CD4-positive, alpha-beta T cell treated with Interleukin-4 for 1 hour (primary cell): ENCODE results near the gene OAS2.
"Not testable (repeated sequence)": the region's sequence is repeated elsewhere in the genome, so short reads cannot be mapped to it uniquely, and the experiment has no call there.

Experiments used
- DNase-seq, 2 donors: peaks; one replicate each; pipeline ENCODE4 v3.0.0-alpha.2; 2020 to 2022

Gene OAS2

GRCh38 chr12:112950701-112951100 is 27.6 kb upstream of the OAS2 start:
- DNase-seq, result no peak

DNA sequence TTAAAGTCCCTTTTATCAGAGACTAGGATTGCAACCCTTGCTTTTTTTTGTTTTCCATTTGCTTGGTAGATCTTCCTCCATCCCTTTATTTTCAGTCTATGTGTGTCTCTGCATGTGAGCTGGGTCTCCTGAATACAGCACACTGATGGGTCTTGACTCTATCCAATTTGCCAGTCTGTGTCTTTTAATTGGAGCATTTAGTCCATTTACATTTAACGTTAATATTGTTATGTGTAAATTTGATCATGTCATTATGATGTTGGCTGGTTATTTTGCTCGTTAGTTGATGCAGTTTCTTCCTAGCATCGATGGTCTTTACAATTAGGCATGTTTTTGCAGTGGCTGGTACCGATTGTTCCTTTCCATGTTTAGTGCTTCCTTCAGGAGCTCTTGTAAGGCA is 21.2 kb upstream of the OAS2 start:
- not testable (repeated sequence) for DNase-seq

- no peak for DNase-seq
Measured at GRCh38 chr12:112961074-112961473, 17.2 kb upstream of the OAS2 start.

DNA sequence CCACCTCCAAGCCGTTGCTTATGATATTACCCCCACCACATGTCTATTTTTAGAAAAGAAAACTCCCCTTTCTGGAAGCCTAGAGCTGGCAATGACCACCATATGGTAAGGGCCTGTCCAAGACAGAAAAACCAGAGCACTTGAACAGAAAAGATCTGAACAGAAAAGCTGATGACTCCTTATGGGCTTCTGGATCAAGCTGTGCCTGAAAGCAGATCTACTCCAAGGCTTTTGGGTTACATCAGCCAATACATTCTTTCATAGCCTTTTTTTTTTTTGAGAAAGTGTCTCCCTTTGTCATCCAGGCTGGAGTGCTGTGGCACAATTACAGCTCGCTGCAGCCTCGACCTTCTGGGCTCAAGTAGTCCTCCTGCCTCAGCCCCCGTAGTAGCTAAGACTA is 16.8 kb upstream of the OAS2 start:
- no peak for DNase-seq

DNA sequence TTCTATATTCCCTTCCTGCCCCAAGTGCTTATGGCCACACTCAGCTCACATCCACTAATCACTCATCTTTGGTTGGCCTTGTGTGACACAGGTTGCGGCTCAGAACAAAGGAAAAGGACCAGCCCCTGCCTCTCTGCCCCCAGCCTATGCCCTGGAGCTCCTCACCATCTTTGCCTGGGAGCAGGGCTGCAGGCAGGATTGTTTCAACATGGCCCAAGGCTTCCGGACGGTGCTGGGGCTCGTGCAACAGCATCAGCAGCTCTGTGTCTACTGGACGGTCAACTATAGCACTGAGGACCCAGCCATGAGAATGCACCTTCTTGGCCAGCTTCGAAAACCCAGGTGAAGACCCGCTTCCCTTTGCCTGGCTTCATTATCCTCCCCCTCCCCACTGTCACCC is 15.8 kb upstream of the OAS2 start:
- no peak for DNase-seq

- DNase-seq, result no peak
Measured at GRCh38 chr12:112963227-112963861, 15.0 kb upstream of the OAS2 start.

- no peak for DNase-seq
Measured at GRCh38 chr12:112964067-112964670, 14.2 kb upstream of the OAS2 start.

- DNase-seq, result no peak
Measured at GRCh38 chr12:112964915-112965314, 13.4 kb upstream of the OAS2 start.

DNA sequence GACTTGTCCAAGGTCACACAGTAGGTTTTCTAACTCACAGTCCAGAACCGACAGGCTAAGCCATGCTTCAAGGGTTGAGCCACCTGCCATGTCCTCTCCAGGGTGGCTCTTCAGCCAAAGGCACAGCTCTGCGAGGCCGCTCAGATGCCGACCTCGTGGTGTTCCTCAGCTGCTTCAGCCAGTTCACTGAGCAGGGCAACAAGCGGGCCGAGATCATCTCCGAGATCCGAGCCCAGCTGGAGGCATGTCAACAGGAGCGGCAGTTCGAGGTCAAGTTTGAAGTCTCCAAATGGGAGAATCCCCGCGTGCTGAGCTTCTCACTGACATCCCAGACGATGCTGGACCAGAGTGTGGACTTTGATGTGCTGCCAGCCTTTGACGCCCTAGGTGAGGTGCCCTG is 12.7 kb upstream of the OAS2 start:
- no peak for DNase-seq

GRCh38 chr12:112967306-112967705 is 11.0 kb upstream of the OAS2 start:
- no peak for DNase-seq

- no peak for DNase-seq
Measured at GRCh38 chr12:112967858-112968257, 10.5 kb upstream of the OAS2 start.

- no peak for DNase-seq
Measured at GRCh38 chr12:112969547-112970306, 8.6 kb upstream of the OAS2 start.

- DNase-seq, result no peak
Measured at GRCh38 chr12:112970391-112970790, 7.9 kb upstream of the OAS2 start.

DNA sequence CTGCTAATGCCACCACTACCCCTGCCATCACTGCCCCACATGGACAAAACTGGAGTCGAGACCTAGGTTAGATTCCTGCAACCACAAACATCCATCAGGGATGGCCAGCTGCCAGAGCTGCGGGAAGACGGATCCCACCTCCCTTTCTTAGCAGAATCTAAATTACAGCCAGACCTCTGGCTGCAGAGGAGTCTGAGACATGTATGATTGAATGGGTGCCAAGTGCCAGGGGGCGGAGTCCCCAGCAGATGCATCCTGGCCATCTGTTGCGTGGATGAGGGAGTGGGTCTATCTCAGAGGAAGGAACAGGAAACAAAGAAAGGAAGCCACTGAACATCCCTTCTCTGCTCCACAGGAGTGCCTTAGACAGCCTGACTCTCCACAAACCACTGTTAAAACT is 7.1 kb upstream of the OAS2 start:
- DNase-seq, result no peak

GRCh38 chr12:112973011-112973735 is 5.1 kb upstream of the OAS2 start:
- no peak for DNase-seq

DNA sequence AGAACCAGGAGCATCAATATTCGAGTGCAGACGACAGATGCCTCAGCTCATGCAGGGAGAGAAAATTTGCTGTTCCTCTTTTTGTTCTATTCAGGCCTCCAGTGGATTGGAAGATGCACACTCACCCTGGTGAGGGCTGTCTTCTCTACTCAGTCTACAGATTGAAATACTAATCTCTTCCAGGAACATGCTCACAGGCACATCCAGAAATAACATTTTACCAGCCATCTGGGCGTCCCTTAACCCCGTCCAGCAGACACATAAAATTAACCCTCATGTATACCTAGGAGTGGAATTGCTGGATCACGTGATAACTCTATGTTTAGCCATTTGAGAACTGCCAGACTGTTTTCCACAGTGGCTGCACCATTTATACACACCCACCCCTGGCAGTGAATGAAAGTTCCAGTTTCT is 4.5 kb upstream of the OAS2 start:
- DNase-seq, result no peak

- no peak for DNase-seq
Measured at GRCh38 chr12:112974904-112975303, 3.4 kb upstream of the OAS2 start.

DNA sequence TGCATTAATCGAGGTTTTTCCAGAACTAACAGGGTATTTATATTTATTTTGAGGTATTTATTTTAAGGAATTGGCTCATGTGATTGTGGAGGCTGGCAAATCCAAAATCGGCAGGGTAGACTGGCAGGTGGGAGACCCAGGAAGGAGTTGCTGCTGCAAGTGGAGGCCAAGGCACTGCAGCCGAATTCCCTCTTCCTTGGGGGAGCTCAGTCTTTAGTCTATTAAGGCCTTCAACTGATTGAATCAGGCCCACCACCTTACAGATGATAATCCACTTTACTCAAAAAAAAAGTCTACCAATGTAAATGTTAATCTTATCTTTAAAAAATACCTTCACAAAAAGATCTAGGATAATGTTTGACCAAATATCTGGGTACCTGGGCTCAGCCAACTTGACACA is 1.2 kb upstream of the OAS2 start:
- no peak for DNase-seq

- DNase-seq, result no peak
Measured at GRCh38 chr12:112977641-112978040, 678 bp upstream of the OAS2 start.

- DNase-seq, result peak; percentile 21 to 46
Measured at GRCh38 chr12:112979041-112979680, 842 bp downstream of the OAS2 start.

- peak in 1 of 2 donors; percentile 73 for DNase-seq
Measured at GRCh38 chr12:112980491-112981158, 2.3 kb downstream of the OAS2 start.

- DNase-seq, result no peak
Measured at GRCh38 chr12:112985642-112986290, 7.4 kb downstream of the OAS2 start.
